Activated T-cell treated with anti-CD3 and anti-CD28 coated beads, Interleukin-2, amount 50 U/mL, for 48 hours (primary cell): ENCODE results near the gene GULP1.
A peak's percentile ranks its signal among the peaks of the same experiment; 100 is the strongest.
"Not testable (repeated sequence)": the region's sequence is repeated elsewhere in the genome, so short reads cannot be mapped to it uniquely, and the experiment has no call there.

Experiments used
- DNase-seq, 2 experiments: peaks; one replicate each; pipeline ENCODE4 v3.0.0-alpha.2; 2020

The GULP1 gene

DNA sequence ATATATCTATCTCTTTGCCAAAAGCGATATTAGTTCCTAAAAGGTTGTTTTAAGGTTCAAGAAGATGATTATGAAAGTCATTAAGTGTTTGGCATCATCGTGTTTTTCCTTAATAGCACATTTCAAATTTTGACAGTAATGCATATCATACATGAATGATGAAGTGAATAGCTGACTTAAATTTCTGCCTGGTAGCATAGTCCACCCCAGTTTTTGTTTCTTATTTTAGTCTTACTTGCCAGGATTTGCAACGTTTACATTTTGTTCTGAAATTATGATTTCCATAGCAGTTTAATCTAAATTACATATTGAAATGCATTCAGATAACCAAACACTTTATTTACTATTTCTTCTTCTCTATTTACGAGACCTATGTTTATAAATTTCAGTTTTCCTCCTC, 201.1 kb downstream of the GULP1 start:
- DNase-seq: no peak

DNA sequence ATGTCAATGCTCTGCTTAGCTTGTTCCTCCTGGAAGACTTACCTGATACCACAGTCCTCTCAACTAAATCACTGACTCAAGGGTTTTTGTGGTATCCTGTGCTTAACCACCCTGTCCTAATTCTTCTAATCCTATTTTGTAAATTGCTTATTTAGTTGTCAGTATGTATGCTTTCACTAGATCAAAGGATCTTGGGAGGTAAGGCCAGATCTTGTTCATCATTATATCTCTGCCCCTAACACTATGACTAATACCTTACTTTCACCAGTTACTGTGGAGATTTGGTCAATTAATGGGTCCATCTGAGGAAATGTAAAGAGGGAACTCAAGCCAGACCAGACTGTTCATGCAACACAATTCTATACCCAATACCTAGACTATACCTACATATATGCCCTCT, 203.2 kb downstream of the GULP1 start:
- no peak for DNase-seq

DNA sequence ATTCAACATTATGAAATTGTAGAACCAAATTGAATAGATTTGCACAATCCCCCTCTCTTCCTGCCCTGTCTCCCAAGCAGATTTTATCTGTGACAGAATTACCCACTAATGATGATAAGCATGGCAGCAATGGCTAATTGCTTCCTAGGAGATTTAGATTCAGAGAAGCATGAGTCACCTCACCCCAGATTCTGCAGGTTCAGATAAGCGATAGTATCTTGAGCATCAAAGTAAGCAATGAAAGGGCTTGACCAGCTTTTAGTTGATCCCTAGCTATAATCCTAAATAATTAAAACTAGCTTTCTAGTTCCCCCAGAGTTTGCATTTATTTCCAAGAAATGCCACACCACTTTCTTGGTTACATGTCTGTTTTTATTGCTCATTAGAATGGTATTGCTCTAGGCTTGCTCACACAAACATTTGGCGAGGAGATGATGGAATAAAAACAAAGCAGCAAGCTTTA, 204.3 kb downstream of the GULP1 start:
- DNase-seq: no peak

DNA sequence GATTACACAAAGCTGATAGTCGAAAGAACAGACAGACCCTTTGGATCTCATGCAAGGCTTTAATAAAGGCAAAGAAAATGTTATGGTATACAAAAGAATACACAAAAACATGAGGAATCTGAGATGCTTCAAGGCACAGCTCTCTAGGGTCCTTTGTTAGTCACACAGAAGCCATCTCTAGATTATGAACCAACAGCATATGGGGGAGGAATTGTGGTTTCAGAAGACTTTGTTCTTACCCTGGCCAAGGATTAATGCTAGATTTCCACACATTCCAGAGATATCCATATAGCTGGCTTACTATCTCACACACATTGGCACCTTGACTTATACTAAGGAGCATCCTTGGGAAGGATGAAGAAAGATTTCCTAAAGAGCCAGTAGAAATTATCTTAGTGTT, 206.1 kb downstream of the GULP1 start:
- no peak for DNase-seq

DNA sequence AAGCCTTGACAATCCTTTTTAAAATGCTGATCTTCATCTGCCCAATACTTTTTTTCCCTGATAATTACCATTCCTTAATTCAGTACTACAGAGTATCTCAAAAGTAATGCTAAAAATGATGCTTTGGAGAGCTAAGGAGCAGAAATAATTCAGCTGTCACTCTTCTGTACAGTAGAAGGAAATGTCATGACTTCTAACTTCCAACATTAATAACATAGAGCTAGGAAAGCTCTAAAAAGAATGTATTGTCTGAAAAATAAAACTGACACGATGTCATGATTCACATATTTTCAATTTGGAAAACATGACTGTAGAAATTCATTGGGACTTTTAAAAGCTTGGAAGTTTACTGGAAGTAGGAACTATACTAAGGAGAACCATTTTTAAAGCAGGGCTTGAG, 212.3 kb downstream of the GULP1 start:
- no peak for DNase-seq

DNA sequence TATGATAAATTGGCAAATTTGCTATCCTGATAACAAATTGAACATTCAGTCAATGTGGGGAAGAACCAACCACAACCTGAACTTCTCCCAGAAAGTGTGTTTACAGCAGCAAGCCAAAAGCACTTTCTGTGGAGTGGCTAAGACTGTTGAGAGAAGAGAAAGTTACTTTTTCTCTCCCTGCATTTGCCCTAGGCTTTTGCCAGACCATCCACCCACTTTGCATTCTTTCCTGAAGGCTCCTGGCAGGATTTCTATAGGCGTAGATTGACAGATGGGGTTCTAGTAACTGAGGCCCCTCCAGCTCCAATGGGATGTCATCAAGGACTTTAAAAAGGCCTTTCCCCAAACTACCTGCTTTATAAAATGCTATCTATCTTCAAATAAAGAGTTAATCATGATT, 215.2 kb downstream of the GULP1 start:
- DNase-seq: no peak

DNA sequence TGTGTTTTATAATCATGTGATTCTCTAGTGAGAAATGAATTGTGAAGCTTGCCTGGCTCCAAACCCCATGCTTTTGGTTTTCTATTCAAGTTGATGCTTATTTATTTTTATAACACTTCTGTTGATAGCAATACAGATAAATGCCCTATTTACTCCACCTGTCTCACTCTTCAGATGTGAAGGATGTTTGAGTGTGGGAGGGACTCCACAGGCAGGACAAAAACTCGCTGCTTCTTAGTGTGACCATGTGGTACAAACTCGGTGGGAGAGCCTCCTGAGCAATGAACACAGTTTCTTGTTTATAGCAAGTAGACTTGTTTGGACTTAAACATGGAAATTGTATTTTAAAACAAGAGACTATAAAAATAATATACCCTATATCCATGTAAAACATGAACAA, 219.7 kb downstream of the GULP1 start:
- DNase-seq: no peak

DNA sequence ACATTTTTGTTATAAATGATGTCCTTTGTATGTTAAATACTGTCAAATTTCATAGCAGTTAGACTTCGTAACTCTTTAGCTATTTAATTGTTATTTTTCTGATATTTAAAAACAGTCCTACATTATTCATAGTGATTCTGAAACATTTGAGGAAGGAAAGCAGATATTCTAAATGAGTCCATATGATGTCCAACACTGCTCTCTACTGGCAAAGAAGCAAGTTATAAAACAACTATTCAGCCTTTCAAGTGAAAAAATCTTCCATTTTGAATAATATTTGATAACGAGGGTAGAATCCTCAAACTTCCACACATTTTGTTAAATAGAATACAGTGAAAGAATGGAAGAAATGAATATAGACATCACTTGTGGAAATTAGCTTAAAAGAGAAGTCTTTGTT, 220.8 kb downstream of the GULP1 start:
- DNase-seq: no peak

DNA sequence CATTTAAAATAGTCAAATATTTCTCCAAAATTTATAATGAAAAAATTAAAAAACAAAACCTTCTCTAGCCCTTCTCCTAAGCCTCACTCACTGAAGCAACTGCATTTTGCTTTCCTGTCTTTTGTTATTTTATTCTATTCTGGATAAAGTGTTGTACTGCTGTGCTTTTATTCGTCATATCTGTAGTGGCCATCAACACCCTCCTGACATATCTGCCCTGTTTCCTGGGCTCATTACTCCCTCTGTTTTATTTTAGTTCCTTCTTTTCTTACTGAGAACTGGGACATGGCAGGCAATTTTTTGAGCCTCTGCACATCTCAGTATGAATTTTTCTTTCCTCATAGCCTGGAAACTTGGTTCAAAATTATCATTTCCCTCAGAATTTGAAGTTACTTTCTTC, 224.2 kb downstream of the GULP1 start:
- DNase-seq: no peak

DNA sequence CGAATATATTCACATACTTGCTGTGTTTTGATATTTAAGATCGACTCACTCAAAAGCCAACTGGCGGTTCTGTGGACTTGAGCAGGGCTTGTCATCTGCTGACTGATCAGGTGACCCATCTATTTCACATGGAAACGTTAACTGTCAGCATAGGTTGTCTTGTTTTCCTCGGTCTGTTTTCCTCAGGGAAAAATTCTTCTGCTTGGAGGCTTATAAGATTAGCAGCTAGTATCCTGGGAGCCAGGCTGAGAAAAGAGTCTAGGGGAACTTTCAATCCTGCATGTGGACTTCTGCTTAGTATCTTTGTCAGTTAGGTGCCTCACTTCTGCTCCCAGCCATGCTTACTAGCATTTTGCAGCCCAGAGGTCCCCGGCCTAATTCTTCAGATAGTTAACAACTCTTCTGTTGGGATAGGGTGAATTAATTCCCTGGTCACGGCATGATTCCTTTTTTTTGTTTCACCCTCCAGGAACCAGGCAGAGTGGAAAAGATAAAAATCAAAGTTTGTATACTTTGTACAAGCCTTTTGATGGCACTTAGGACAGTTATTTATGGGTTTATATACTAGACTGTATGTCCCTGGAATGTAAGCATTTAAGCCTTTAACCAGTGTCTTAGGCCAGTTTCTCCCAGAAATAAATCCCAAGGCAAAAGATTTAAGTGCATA, 226.0 kb downstream of the GULP1 start:
- no peak for DNase-seq

DNA sequence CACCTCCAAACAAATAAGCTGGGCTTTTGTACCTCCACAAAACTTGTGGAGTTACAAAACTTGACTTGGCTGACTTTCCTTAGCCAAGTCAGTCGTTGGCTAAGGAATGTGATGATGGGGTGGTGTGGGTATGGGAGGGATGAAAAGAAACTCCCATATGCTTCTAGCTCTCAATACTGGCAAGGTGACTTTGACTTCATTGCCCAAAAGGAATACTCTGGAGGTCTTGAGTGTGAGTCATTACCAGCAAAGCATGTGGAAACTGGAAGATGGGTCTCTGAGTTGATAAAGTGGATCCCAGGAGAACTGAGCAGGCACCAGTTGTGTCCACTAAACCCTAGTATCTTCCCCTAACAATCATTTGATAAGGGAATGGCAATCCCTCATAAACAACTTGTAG, 226.7 kb downstream of the GULP1 start:
- DNase-seq: no peak

DNA sequence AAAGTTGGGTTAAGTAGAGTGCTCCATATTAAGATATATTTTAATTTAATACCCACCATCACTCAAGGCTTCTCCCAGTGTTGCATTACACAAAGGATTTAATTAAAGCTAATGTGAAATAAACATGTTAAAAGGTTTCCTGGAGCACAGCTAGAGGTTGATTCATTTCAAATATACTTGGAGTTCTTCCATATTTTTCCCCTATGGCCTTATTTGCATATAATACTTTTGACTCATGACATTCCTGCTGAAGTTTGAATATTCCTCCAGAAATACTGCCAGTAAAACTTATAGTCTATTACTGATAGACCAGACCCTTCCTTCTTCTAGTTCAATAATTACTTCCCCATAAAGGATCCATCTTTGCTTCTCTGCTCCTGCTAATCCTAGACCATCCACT, 227.5 kb downstream of the GULP1 start:
- DNase-seq: no peak

DNA sequence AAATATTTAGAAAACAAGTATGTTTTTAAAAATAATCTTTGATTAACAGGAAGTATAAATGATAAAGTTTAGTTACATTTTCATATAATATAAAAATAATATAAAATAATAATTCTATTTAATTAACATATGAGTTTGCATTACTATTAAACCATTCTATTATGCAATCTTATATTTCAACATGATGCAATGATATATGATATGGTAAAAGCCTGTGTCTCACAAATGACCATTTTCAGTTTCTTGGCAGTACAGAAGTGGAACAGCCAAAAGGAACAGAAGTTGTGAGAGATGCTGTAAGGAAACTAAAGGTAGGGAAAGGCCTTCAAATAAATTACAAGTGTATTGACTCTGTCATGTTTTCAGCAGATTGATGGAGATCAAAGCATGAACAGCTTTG, 230.8 kb downstream of the GULP1 start:
- no peak for DNase-seq

DNA sequence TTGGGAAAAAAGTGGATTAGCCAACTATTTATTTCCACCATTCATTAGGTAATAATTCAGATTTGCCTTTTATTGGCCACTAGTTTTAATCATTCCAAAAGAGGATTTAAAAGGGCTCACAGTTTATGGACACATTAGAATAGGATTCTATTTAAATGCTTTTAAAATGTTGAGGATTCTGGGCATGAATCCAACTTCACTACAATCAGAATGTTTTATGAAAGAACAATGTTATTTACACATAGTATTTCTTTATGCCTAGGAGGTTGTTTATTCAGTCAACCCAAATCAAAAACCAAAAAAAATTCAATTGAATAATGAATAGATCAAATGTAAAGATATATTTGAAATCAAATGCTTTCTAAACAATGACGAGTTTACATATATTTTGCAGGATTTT, 232.2 kb downstream of the GULP1 start:
- no peak for DNase-seq

DNA sequence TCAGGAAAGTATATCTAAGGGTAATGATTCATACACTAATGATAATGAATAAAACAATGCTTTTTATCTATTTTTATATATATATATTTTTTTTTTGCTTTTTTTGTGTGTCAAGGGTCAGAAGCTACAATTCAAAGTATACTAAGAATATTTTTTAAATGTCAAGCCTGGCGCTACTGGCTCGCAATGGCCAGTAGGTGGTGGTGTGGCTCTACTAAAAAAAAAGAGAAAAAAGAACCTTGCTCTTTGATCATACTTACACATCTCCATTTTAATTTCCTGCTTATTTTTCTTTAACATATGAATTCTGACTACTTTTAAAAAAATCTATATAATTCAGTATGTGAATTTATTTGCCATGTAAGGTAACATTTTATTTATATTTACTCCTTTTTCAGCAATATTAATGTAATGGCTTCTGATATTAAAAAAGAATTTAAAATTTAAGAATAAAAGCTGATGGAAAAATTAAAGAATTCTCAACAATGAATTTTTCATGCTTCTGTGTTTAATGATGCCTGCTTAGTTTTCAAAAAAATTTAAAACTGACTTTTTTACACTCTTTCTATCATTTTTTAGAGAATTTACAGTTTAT, 232.9 kb downstream of the GULP1 start:
- DNase-seq: peak; percentile 22 to 32

DNA sequence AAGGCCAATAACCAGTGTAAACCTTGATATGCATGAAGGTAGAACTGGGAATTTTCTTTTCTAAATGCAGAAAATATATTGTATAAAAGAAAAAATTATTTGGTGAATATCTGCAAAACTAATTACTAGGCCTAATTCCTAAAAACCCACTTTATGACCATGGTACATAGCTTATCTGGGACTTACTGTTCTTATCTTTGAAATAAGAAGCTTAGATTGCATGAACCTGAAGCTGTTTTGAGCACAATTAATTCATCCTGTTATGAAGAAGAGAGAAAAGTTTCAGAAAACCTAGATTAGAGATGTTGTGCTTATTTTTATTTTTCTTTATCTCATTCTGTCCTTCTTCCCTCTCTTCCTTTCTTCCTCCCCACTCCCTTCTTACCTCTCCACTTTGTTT, 235.0 kb downstream of the GULP1 start:
- DNase-seq: no peak

DNA sequence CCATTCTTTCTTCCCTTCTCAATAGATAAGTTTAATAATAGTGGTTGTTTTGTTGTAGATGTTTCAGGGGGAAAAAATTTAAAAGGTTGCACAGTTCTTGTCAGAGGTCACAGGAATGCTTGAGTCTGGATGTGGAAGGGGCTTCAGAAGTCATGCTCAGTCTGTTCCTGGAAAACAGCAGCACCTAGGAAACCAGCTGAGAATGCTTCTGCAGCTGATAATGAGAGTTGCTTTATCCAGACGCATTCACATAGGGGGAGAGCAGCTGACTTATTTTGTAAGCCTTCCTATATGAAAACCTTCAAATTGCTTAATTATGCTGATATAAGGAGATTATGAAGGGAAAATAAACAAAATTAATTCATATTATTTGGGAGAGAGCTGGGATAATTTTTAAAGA, 235.5 kb downstream of the GULP1 start:
- DNase-seq: no peak

DNA sequence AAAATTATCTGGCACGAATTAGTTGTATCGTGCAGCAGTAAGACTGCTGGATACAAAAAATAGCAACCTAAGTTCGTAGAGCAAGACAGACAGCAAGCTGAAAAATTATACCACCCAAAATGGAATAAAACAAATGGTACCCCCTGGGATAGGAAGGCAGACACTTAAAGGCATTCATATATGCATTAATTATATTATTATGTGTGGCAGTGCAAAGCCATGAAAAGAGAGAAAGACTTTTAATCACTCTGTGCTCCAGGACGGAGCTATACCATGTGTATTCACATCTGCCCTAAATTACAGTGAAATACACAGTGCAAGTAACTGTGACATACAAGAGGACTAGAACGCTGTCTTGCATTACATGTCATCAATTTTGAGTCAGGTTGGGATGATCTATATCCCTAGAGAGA, 235.9 kb downstream of the GULP1 start:
- no peak for DNase-seq

DNA sequence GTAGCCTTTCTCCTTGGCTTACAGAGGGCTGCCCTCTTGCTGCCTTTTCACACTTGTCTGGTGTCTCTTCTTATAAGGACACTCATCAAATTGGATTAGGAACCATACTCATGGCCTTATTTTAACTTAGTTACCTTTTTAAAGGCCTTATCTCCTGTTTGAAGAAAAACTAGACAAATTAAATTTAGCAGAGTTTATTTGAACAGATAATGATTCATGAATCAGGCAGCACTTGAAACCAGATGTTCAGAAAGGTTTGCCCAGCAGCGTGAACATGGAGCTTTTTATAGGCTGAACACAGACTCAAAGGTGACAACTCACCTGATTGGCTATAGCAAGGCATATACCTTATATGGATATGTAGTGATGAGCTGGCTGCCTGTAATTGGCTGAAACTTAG, 238.0 kb downstream of the GULP1 start:
- no peak for DNase-seq

DNA sequence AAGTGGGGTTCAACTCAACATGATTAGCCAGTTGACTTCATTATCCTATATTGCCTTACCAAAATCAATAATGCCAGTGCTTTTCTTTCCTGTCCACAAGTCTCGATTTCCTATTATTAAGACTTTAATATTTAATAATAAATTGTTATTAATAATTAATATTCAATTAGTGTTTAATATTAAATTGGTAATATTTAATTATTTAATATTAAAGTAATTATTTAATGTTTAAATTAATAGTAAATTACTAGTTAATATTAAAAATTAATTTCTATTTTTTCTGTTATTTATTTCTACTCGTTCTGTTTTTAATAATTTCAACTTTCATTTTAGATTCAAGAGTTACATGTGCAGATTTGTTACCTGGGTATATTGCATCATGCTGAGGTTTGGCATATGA, 243.2 kb downstream of the GULP1 start:
- DNase-seq: no peak

DNA sequence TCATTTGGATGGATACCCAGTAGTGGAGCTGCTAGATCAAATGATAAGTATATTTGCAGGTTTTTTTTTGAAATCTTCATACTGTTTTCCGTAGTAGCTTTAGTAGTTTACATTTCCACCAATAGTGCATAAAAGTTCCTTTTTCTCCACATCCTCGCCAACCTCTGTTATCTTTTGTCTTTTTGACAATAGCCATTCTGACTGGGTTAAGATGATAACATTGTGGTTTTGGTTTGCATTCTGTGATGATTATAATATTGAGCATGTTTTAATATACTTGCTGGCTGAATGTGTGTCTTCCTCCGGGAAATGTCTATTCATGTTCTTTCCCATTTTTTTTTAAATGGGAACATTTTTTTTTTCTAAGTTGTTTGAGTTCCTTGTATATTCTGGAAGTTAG, 260.0 kb downstream of the GULP1 start:
- no peak for DNase-seq

DNA sequence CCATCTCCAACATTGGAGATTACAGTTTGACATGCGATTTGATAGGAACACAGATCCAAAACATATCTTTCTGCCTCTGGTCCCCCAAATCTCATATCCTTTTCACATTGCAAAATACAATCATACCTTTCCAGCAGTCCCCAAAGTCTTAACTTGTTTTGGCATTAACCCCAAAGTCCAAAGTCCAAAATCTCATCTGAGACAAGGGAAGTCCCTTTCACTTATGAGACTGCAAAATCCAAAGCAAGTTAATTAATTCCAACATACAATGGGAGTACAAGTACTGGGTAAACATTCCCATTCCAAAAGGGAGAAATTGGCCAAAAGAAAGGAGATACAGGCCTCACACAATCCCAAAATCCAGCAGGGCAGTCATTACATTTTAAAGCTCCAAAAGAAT, 265.4 kb downstream of the GULP1 start:
- no peak for DNase-seq

DNA sequence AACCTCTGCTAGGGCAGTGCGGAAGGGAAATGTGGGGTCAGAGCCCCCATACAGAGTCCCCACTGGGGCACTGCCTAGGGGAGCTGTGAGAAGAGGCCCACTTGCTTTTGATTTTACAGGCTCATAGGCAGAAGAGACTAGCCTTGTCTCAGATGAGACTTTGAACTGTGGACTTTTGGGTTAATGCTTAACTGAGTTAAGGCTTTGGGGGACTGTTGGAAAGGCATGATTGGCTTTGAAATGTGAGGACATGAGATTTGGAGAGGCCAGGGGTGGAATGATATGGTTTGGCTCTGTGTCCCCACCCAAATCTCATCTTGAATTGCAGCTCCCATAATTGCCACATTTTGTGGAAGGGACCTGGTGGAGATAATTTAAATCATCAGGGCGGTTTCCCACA, 267.8 kb downstream of the GULP1 start:
- not testable (repeated sequence) for DNase-seq

DNA sequence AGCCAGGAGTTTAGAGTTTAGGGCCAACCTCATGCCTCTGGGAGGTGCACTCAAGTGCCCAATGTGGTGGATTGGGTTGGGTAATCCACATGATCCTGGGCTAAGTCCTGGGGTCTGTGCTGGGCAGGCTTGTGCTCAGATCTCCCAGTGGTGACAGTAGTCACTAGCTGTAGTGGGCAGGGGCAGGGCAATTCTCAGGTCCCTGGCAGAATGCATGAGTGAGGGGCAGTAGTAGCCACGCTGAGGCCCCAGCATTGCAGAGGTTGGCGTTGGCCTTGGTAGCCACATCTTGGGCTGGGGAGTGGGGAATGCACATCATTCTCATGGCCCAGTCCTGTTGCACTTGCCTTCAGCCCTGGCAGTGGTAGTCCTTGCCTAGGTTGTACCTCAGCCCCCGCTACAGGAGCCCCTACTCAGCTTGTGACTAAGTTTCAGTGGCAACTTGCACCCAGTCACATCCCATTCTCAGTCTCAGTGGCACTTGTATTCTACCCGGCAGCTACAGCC, 269.9 kb downstream of the GULP1 start:
- no peak for DNase-seq
